Activated CD8-positive, alpha-beta memory T cell treated with anti-CD3 and anti-CD28 coated beads, Interleukin-2, amount 50 U/mL, for 1 hour (primary cell): Measurements from ENCODE around the gene NRROS.
"Not testable (repeated sequence)": the region's sequence is repeated elsewhere in the genome, so short reads cannot be mapped to it uniquely, and the experiment has no call there.

Experiments
- DNase-seq: peaks from one replicate; pipeline ENCODE4 v3.0.0-alpha.2; 2020; ENCODE audit errors: extremely low read depth

The NRROS gene

GRCh38 chr3:196639483-196640296 lies at the start of gene NRROS:
Gene NRROS, plus strand, starts transcription at chr3:196639694. Its CDS starts 14,846 bp downstream, at chr3:196654540.
- DNase-seq, result no peak

GRCh38 chr3:196590279-196590678 lies 49.2 kb upstream of the NRROS start:
- DNase-seq, result no peak

GRCh38 chr3:196596355-196596754 lies 43.1 kb upstream of the NRROS start:
- no peak for DNase-seq

- DNase-seq, result not testable (repeated sequence)
Observed at GRCh38 chr3:196597971-196598733, 41.3 kb upstream of the NRROS start.

- no peak for DNase-seq
Observed at GRCh38 chr3:196599734-196600128, 39.8 kb upstream of the NRROS start.

- DNase-seq, result no peak
Observed at GRCh38 chr3:196600359-196600758, 39.1 kb upstream of the NRROS start.

- DNase-seq, result no peak
Observed at GRCh38 chr3:196602673-196603072, 36.8 kb upstream of the NRROS start.

GRCh38 chr3:196603683-196604082 lies 35.8 kb upstream of the NRROS start:
- DNase-seq, result no peak

- DNase-seq, result peak; percentile 34
Observed at GRCh38 chr3:196604548-196604947, 34.9 kb upstream of the NRROS start.

GRCh38 chr3:196608693-196609092 lies 30.8 kb upstream of the NRROS start:
- no peak for DNase-seq

GRCh38 chr3:196609343-196609775 lies 30.1 kb upstream of the NRROS start:
- DNase-seq, result peak; percentile 94

- DNase-seq, result no peak
Observed at GRCh38 chr3:196609805-196610515, 29.5 kb upstream of the NRROS start.

- no peak for DNase-seq
Observed at GRCh38 chr3:196611761-196612483, 27.6 kb upstream of the NRROS start.

GRCh38 chr3:196615234-196615633 lies 24.3 kb upstream of the NRROS start:
- DNase-seq, result not testable (repeated sequence)

GRCh38 chr3:196617256-196617655 lies 22.2 kb upstream of the NRROS start:
- no peak for DNase-seq

- DNase-seq, result no peak
Observed at GRCh38 chr3:196619223-196619622, 20.3 kb upstream of the NRROS start.

GRCh38 chr3:196619627-196620026 lies 19.9 kb upstream of the NRROS start:
- DNase-seq, result not testable (repeated sequence)

- no peak for DNase-seq
Observed at GRCh38 chr3:196620161-196620604, 19.3 kb upstream of the NRROS start.

- DNase-seq, result no peak
Observed at GRCh38 chr3:196620684-196621083, 18.8 kb upstream of the NRROS start.

GRCh38 chr3:196621611-196622010 lies 17.9 kb upstream of the NRROS start:
- DNase-seq, result no peak

GRCh38 chr3:196624067-196624790 lies 15.3 kb upstream of the NRROS start:
- DNase-seq, result no peak
